ENCODE data around the gene CSN3.

DNA sequence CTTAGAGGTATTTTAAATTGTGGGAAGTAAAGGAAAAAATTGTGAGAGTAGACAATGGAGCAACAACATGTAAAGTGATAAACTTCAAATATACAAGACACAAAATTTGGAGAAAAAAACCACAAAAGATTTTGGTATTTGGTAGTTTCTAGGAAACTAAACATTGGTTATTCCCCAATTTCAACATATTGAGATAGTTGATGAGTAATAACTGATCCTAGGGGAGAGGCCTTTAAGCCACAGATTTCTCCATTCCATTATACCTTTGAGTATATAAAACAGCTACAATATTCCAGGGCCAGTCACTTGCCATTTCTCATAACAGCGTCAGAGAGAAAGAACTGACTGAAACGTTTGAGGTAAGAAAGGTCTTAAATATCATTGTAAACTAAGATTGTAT lies 16.6 kb upstream of the CSN3 start, which contains the start of gene FDCSP:
- TF ChIP-seq, protein P1, sequence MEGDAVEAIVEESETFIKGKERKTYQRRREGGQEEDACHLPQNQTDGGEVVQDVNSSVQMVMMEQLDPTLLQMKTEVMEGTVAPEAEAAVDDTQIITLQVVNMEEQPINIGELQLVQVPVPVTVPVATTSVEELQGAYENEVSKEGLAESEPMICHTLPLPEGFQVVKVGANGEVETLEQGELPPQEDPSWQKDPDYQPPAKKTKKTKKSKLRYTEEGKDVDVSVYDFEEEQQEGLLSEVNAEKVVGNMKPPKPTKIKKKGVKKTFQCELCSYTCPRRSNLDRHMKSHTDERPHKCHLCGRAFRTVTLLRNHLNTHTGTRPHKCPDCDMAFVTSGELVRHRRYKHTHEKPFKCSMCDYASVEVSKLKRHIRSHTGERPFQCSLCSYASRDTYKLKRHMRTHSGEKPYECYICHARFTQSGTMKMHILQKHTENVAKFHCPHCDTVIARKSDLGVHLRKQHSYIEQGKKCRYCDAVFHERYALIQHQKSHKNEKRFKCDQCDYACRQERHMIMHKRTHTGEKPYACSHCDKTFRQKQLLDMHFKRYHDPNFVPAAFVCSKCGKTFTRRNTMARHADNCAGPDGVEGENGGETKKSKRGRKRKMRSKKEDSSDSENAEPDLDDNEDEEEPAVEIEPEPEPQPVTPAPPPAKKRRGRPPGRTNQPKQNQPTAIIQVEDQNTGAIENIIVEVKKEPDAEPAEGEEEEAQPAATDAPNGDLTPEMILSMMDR (IDR thresholded peaks at IDR 0.05; ENCODE audit: low read depth, low read length) = no peak
- no peak for TF ChIP-seq POLR2A (IDR thresholded peaks at IDR 0.05; ENCODE audit: extremely low read depth, insufficient read length)

Measured in NB4 (cell line).